ENCODE data around the gene BCAS1.

BCAS1 gene

GRCh38 chr20:53905820-53906191, 164.6 kb downstream of the BCAS1 start:
- DNase-seq, result no peak
- H3K4me3 ChIP-seq (ENCODE audit: low read depth, low read length), result no peak overlapping the region
- H3K27me3 ChIP-seq, result no peaks in the 10 kb centered on the region
- H3K36me3 ChIP-seq, result no peaks in the 10 kb centered on the region
- H3K9me3 ChIP-seq, result no peaks in the 10 kb centered on the region
- no peak for TF ChIP-seq CTCF (IDR thresholded peaks at IDR 0.05; ENCODE audit: low read depth, low read length)
- H3K4me1 ChIP-seq, result peaks cover 4% of the 10 kb centered on the region; the same call in 1 of the 2 replicates

- no peak for TF ChIP-seq CTCF (IDR thresholded peaks at IDR 0.05; ENCODE audit: low read depth, low read length)
- Histone ChIP-seq H3K27me3 (no peaks in the 10 kb centered on the region), H3K36me3 (no peaks in the 10 kb centered on the region), H3K4me1 (peaks cover 4% of the 10 kb centered on the region; the same call in 1 of the 2 replicates), H3K9me3 (no peaks in the 10 kb centered on the region), H3K4me3 (ENCODE audit: low read depth, low read length) (no peak overlapping the region)
- no peak for DNase-seq
Measured at GRCh38 chr20:53905019-53905819, 165.2 kb downstream of the BCAS1 start.

GRCh38 chr20:53904261-53904660, 166.1 kb downstream of the BCAS1 start:
- no peaks in the 10 kb centered on the region for H3K9me3 ChIP-seq
- H3K36me3 ChIP-seq, result no peaks in the 10 kb centered on the region
- no peak for TF ChIP-seq CTCF (IDR thresholded peaks at IDR 0.05; ENCODE audit: low read depth, low read length)
- no peaks in the 10 kb centered on the region for H3K27me3 ChIP-seq
- peaks cover 4% of the 10 kb centered on the region; the same call in 1 of the 2 replicates for H3K4me1 ChIP-seq
- DNase-seq, result no peak
- no peak overlapping the region for H3K4me3 ChIP-seq (ENCODE audit: low read depth, low read length)

- no peaks in the 10 kb centered on the region for H3K36me3 ChIP-seq
- peaks cover 10% of the 10 kb centered on the region for H3K4me1 ChIP-seq
- no peak for TF ChIP-seq CTCF (IDR thresholded peaks at IDR 0.05; ENCODE audit: low read depth, low read length)
- H3K4me3 ChIP-seq (ENCODE audit: low read depth, low read length), result no peak overlapping the region
- H3K9me3 ChIP-seq, result no peaks in the 10 kb centered on the region
- no peak for DNase-seq
- H3K27me3 ChIP-seq, result no peaks in the 10 kb centered on the region
Measured at GRCh38 chr20:53903652-53903987, 166.8 kb downstream of the BCAS1 start.

GRCh38 chr20:53902968-53903651, 167.3 kb downstream of the BCAS1 start:
- TF ChIP-seq CTCF (IDR thresholded peaks at IDR 0.05; ENCODE audit: low read depth, low read length), result no peak
- Histone ChIP-seq H3K27me3 (no peaks in the 10 kb centered on the region), H3K36me3 (no peaks in the 10 kb centered on the region), H3K4me3 (ENCODE audit: low read depth, low read length) (no peak overlapping the region), H3K9me3 (no peaks in the 10 kb centered on the region), H3K4me1 (peaks cover 15% of the 10 kb centered on the region)
- DNase-seq, result no peak

- H3K4me1 ChIP-seq, result peaks cover 16% of the 10 kb centered on the region
- no peaks in the 10 kb centered on the region for H3K36me3 ChIP-seq
- TF ChIP-seq CTCF (IDR thresholded peaks at IDR 0.05; ENCODE audit: low read depth, low read length), result no peak
- DNase-seq, result no peak
- H3K9me3 ChIP-seq, result no peaks in the 10 kb centered on the region
- H3K4me3 ChIP-seq (ENCODE audit: low read depth, low read length), result no peak overlapping the region
- H3K27me3 ChIP-seq, result no peaks in the 10 kb centered on the region
Measured at GRCh38 chr20:53901497-53902096, 168.8 kb downstream of the BCAS1 start.
